Psoas muscle (tissue), 8 donors: ENCODE results near the gene NUP35. TPM values are rescaled to one million over a fixed set of nuclear protein-coding genes. Genes with fewer than 3 reads are reported as not detected.

Experiments
- ATAC-seq, 4 donors: fragments of 200-7000 bp; cut with Tn5 transposase; one replicate each; pipeline ENCODE4 v1.9.1; 2020; ENCODE audit warnings: moderate library complexity in 3 of 4, mild to moderate bottlenecking in 2 of 4
- DNase-seq, 2 donors: peaks; one replicate each; pipeline ENCODE4 v3.0.0-alpha.2; 2020
- H3K27ac ChIP-seq: fragments of 200-600 bp; one replicate; pipeline ENCODE4 v1.8.0; 2022
- H3K27me3 ChIP-seq, 3 donors: fragments of 200-600 bp in 1 of 3; one replicate each; pipeline versions ENCODE4 v1.6.1 to v1.8.0; 2013 to 2022; ENCODE audit warnings: low read length in 2 of 3, mild to moderate bottlenecking in 2 of 3, moderate library complexity in 1 of 3; ENCODE audit not compliant: insufficient read depth in 3 of 3
- H3K36me3 ChIP-seq, 2 donors: fragments of 200-600 bp in 1 of 2; one replicate each; pipeline versions ENCODE4 v1.6.1 to v1.8.0; 2013 to 2022; ENCODE audit warnings: low read depth in 1 of 2, mild to moderate bottlenecking in 1 of 2, moderate library complexity in 1 of 2; ENCODE audit not compliant: insufficient read depth in 1 of 2
- H3K4me1 ChIP-seq: fragments of 200-600 bp; one replicate; pipeline ENCODE4 v1.8.0; 2022
- H3K4me3 ChIP-seq: fragments of 200-600 bp; one replicate; pipeline ENCODE4 v1.8.0; 2022; ENCODE audit warnings: mild to moderate bottlenecking
- H3K9me3 ChIP-seq: fragments of 200-600 bp; one replicate; pipeline ENCODE4 v1.8.0; 2022
- WGBS, 3 donors: extraction: QIAGEN DNeasy Blood & Tissue Kit; methylation state at CpG; one replicate each; pipeline versions ENCODE4 v1.1.6 to v1.1.7; 2013; 5-methylcytosine and 5-hydroxymethylcytosine counted together
- intact Hi-C, 2 donors: fragments of 100-400 bp; cut with DNase I; formaldehyde crosslinking; loops; one replicate each; pipeline versions ENCODE4 v1.11.0 to v1.14.2; 2022
- polyA plus RNA-seq, 3 donors: library from polyadenylated mRNA; stranded (reverse); fragments of 200-250 nt; gene quantifications; one replicate each; pipeline ENCODE4 v1.2.3, GENCODE V29; 2013
- total RNA-seq, 4 donors: library from RNA; stranded (reverse); fragmentation: NEBNext Ultra II Directional in 2 of 4; extraction: Animal tissue kit (Norgen Biotek cat#: 25700) in 2 of 4; gene quantifications; one replicate each; pipeline versions ENCODE4 v1.2.1 to v1.2.4, GENCODE V29; 2021 to 2023
- TF ChIP-seq, protein P1 (sequence below): fragments of 200-600 bp; IDR thresholded peaks from one replicate; pipeline ENCODE4 v1.8.0; 2022; ENCODE audit warnings: antibody characterized with exemption
- donor health status: healthy with polysubstance abuse.
- donor health status: DM: no; HTN: no; CAD: no; lungs with moderate emphysema.
- donor health status: Bipolar disorder and iron deficiency.
- donor health status: healthy.
- donor health status: DM: yes; HTN: yes; CAD: no.
- donor health status: DM: no; HTN: no; CAD: no.
- donor health status: DM: no; HTN: no; CAD: no.
- donor health status: DM: yes; HTN: yes; CAD: no.

The NUP35 gene
- total and polyA plus RNA-seq, 7 donors, result 5.1 to 11.9 (median 8.3) TPM

DNA sequence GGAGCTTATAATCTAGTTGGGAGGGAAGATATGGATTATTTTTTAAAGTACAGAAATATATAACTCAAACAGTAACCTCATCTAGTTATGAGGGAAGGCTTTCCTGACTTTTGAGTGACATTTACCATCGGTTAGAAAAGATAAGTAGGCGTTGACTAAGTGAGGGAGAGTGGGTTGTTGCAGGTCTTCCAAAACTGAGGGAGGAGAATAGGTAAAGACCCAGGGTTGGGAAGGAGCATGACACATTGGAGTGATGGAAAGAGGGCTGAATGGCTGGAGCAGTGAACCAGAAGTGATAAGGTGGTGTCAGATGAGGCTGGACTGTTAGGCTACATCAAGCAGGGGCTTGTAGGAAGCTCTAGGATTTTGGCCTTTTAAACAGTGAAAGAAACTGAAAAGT is 10.6 kb upstream of the NUP35 start:
- Histone ChIP-seq H3K9me3 (no peaks in the 10 kb centered on the region), H3K27me3 (no peaks in the 10 kb centered on the region), H3K27ac (no peak overlapping the region), H3K4me3 (no peak overlapping the region), H3K36me3 (no peaks in the 10 kb centered on the region), H3K4me1 (no peaks in the 10 kb centered on the region)
- no peak for ATAC-seq
- intact Hi-C loops, result loop anchor here in 1 of 2 donors (10.0 kb wide), 1 partner anchor 69 kb away; no protein-coding TSS in a partner anchor
- TF ChIP-seq, protein P1, sequence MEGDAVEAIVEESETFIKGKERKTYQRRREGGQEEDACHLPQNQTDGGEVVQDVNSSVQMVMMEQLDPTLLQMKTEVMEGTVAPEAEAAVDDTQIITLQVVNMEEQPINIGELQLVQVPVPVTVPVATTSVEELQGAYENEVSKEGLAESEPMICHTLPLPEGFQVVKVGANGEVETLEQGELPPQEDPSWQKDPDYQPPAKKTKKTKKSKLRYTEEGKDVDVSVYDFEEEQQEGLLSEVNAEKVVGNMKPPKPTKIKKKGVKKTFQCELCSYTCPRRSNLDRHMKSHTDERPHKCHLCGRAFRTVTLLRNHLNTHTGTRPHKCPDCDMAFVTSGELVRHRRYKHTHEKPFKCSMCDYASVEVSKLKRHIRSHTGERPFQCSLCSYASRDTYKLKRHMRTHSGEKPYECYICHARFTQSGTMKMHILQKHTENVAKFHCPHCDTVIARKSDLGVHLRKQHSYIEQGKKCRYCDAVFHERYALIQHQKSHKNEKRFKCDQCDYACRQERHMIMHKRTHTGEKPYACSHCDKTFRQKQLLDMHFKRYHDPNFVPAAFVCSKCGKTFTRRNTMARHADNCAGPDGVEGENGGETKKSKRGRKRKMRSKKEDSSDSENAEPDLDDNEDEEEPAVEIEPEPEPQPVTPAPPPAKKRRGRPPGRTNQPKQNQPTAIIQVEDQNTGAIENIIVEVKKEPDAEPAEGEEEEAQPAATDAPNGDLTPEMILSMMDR, result no peak
- DNase-seq, result no peak
- WGBS, 3 donors, result 77 to 82% (median 82%) methylated on average over 2 of the region's 2 CpGs

DNA sequence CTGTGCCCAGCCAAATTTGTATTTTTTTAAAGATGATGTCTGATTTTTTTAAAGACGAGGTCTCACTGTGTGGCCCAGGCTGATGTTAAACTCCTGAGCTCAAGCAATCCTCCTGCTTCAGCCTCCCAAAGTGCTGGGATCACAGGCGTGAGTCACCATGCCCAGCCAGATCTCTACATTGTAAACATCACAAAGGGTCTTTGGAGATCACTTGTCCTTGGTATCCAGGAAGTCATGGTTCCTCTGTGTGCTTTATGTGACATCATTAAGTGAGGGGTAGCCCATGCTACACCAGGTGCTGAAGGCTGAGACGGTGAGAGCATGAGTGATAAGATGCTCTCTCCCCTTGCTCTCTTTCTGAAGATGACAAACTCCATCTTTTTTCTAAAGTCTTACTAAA is 7.0 kb upstream of the NUP35 start:
- 75 to 79% (median 75%) methylated on average over 3 of the region's 3 CpGs for WGBS, 3 donors
- Histone ChIP-seq H3K27ac (no peak overlapping the region), H3K27me3 (no peaks in the 10 kb centered on the region), H3K36me3 (no peaks in the 10 kb centered on the region), H3K4me3 (no peak overlapping the region), H3K4me1 (no peaks in the 10 kb centered on the region), H3K9me3 (no peaks in the 10 kb centered on the region)
- TF ChIP-seq, protein P1, result no peak
- intact Hi-C loops, result loop anchor here in 1 of 2 donors (5.0 to 10.0 kb wide), 2 partner anchors 35 to 72 kb away; no protein-coding TSS in a partner anchor
- DNase-seq (no peak), ATAC-seq (no peak)

DNA sequence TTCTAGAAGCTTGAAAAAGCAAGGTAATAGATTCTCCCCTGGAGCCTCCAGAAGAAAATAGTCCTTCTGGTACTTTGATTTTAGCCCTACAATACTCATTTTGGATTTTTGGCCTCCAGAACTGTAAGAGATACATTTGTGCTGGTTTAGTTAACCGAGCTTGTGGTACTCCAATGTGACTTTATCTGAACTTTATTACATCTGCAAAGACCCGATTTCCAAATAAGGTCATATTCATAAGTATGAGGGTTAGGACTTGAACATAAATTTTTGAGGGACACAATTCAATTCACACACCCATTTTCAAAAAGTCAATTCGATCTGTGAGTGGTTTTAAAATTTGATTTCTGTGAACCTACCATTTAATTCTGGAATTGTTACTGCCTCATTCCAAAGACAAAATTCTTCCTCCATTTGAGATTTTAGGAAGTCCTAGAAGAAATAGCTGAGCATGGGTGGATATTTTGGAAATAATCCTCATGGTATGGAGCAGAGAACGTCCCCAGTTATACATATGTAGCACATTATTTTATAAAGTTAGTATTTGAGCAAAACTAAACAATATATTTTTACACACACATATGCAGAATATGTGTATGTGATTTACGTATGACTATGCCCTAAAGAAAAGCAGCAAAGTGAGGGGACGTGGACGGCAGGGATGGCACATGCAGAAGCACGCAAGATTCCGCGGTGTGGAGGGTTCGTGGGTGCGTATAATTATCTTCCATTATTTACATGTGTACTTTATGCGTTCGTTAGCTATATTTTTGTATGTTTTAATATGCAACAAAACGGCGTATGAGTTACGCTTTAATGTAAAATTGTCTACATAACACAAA is 905 bp upstream of the NUP35 start:
- intact Hi-C loops, result loop anchor here in 1 of 2 donors (5.0 kb wide), 1 partner anchor 41 kb away; no protein-coding TSS in a partner anchor
- Histone ChIP-seq H3K27me3 (no peaks in the 10 kb centered on the region), H3K9me3 (no peaks in the 10 kb centered on the region), H3K4me1 (peaks cover 13% of the 10 kb centered on the region), H3K36me3 (no peaks in the 10 kb centered on the region), H3K27ac (peak overlapping the region; percentile 87), H3K4me3 (peak overlapping the region; percentile 93)
- ATAC-seq (no peak), DNase-seq (no peak)
- TF ChIP-seq, protein P1, result no peak
- WGBS, 3 donors, result 27 to 31% (median 30%) methylated on average over 17 of the region's 17 CpGs

DNA sequence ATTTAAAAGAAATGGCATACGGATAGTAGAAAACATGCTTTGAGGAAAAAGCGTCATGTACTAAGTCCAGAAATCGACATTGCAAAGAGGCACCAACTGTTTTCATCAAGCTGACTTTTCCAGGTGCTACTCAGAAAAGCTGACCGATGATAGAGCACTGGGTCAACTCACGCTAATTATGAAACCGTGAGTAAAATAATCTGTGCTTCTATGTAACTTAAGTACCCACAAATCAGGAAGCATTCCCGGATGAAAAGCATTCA is 353 bp upstream of the NUP35 start:
- WGBS, 3 donors, result 0 to 1% (median 1%) methylated on average over 7 of the region's 7 CpGs
- H3K9me3 ChIP-seq, result no peaks in the 10 kb centered on the region
- H3K36me3 ChIP-seq, result peaks cover 0 to 4% of the 10 kb centered on the region in 2 donors
- DNase-seq (no peak), ATAC-seq (peak; percentile 33 to 71 (median 42))
- peak overlapping the region; percentile 87 for H3K27ac ChIP-seq
- intact Hi-C loops, result loop anchor here in 1 of 2 donors (5.0 kb wide), 1 partner anchor 42 kb away; no protein-coding TSS in a partner anchor
- TF ChIP-seq, protein P1, result no peak
- peaks cover 13% of the 10 kb centered on the region for H3K4me1 ChIP-seq
- no peaks in the 10 kb centered on the region for H3K27me3 ChIP-seq
- peak overlapping the region; percentile 93 for H3K4me3 ChIP-seq
